OCI-LY1 (cell line): Measurements from ENCODE around the gene PPIP5K1.

ENCODE experiments used
- EZH2 ChIP-seq: fragments of 200-600 bp; sonication (generic), shearing (Covaris generic); IDR thresholded peaks from 2 replicates; pipeline ENCODE4 v1.8.0; 2017; ENCODE audit warnings: borderline replicate concordance, mixed run types, mild to moderate bottlenecking, antibody characterized with exemption, low read length, moderate library complexity, mixed read lengths
- TF ChIP-seq, protein P1 (sequence below): fragments of 200-600 bp; sonication (generic), shearing (Covaris generic); IDR thresholded peaks from 2 replicates; pipeline ENCODE4 v1.5.1; 2017; ENCODE audit warnings: mild to moderate bottlenecking, antibody characterized with exemption, low read length, moderate library complexity, mixed read lengths

- TF ChIP-seq, protein P1, sequence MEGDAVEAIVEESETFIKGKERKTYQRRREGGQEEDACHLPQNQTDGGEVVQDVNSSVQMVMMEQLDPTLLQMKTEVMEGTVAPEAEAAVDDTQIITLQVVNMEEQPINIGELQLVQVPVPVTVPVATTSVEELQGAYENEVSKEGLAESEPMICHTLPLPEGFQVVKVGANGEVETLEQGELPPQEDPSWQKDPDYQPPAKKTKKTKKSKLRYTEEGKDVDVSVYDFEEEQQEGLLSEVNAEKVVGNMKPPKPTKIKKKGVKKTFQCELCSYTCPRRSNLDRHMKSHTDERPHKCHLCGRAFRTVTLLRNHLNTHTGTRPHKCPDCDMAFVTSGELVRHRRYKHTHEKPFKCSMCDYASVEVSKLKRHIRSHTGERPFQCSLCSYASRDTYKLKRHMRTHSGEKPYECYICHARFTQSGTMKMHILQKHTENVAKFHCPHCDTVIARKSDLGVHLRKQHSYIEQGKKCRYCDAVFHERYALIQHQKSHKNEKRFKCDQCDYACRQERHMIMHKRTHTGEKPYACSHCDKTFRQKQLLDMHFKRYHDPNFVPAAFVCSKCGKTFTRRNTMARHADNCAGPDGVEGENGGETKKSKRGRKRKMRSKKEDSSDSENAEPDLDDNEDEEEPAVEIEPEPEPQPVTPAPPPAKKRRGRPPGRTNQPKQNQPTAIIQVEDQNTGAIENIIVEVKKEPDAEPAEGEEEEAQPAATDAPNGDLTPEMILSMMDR = no peak
- no peak for TF ChIP-seq EZH2
Measured at GRCh38 chr15:43484455-43484854, 105.6 kb downstream of the PPIP5K1 start.
